GM19452 (cell line): ENCODE measurements around the gene TTC7B.

Experiments used
- ATAC-seq: cut with Tn5 transposase; IDR thresholded peaks from one replicate; pipeline ENCODE4 v1.9.1; 2021; ENCODE audit not compliant: unreplicated experiment

Gene TTC7B

DNA sequence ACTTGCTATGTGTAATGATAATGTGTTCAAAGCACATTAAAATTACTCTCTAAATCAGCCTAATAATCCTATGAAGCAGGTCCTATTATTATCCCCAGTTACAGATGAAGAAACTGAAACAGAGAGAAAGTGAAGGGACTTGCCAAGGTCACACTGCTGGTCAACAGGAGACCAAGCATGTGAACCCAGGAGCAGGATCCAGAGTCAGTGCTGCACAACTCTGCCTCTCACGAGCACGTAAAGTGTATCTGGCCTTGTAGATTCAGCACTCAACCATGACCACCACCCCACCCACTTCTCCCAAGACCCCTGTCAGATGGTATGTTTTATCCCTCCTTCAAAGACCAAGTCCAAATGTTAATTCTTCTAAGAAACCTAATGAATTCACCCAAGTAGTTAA lies 100.7 kb downstream of the TTC7B start:
- ATAC-seq = no peak

DNA sequence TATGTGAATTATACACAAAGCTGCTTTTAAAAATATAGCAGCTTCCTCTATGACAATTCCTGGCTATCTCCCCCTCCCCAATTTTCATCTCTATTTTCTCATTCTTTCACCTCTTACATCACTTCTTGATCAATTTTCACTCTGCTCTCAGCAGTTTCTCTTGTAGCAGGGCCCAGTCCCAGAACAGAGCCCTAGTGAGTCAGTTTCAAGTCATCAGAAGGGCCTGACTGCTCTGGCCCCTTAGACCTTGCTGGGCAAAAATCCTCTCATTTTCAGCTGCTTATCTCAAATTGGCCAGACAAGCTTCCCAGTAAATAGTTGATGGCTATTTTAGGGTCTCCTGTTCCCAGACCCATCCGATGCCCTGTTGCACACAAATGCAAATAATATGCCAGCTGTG lies 101.4 kb downstream of the TTC7B start:
- no peak for ATAC-seq

DNA sequence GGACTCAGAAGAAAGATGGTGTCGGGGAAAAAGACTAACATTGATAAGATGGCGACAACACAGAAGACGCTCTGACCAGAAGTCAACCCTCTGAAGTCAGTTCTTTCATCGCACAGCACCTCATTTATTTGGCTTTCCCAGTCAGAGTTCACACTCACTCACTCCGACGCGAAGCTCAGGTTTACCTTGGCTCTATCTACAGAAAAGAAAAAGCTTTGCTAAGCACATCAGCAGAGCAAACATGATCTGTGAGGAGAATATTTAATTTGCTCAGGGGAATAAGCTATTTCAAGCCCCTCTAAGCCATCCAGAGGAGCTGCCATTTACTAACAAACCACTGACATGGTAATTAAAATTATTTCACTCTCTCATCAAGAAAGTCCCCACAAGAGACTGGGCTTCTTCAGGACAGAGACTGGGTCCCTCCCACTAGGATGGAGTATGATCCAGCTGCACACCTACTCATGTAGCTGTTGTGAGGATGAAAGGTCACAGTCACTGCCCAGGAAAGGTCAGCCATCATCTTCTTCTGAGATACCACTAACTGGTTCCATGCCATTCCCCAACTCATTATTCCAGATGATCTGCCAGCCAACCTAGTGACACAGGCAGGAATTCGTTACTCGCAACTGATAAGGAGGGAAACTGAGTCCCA lies 111.4 kb downstream of the TTC7B start:
- no peak for ATAC-seq

DNA sequence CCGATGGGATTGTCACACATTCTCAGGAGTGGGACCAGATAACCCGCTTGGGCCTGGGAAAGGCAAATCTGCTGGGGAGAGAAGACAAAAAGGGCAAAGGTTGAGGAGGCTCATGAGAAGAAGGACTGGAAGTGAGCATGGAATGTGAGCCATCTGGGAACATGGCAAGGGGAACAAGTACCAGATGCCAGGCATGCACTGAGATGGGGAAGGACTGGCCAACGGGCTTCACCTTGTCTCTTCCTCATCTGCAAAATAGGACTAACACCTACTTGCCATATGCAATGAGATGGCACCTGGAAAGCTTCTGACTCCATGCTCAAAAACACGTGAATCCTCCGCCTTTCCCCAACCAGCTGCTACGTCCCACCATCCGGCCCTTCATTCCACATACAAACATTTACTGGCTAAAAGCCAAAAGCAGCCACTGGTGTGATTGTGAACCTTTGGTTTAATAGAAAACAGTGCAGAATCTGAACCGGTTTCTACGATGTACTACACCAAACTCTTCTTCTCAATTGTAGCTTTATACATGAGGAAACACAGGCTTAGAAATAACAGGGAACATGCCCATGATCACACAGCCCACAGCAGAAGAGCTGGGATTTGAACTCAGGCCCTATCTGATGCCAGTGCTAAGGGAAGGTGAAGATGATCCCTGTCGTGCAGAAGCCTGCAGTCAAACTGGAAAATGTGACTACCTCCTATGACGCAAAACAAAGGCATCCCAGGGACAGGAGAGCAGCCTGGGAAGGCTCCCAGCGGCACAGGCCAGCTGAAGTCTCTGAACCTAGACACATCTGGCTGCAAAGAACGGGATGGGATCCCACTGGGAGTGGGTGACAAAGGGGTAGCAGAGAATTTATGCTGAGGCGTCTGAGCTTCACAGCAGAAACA lies 112.1 kb downstream of the TTC7B start:
- no peak for ATAC-seq

DNA sequence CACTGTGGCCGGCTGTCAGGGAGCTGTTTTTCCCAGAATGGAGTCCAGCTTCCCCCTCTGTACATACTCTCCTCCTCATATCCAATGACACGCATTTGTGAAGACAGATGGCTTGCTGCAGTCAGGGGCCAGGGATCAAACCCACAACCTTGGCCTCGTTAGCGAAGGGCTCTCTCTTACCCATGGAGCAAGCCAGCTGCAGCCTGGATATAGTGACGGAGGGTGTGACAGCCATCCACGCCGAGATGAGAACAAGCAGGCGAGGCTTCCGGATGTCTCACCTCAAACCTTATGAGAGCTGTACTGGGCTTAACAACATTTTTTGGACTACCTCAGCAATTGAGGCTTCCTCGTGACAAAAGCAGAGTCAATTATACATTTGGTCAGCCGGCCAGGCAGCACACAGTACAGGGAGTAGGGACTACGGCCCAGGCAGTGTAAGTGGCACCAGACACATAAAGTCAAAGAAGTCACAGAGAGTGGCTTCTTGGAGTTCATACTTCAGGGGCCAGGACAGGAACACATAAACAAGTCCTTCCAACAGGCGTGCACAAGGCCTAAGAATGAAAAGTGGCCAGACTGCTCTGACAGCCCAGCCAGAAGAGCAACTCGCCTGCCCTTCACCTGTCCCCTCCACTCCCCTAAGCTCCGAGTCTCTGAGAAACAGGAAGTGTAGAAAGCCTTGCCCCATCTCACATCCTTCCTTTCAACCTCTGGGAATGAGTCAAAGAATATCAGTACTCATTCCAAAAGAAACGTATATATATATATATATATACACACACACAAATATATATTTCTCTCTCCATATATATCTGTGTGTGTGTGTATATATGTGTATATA lies 115.1 kb downstream of the TTC7B start:
- no peak for ATAC-seq

DNA sequence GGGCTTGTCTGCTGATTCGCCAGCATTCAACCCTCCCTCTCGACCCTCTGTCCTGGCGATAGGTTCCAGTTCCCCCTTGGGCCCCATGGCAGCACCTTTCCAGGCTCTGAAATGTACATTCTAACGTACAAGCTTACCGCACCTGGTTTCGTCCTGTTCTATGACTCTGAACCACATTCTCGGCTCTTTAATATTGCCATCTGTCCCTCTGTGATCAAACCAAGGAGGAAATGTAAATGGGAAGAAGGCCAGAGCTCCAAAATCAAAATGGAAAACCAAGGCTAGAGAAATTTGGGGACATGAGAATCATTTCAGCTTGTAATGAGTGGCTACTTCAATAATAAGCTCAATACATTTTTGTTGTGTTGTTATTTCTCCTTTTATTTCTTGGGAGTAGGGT lies 117.2 kb downstream of the TTC7B start:
- ATAC-seq = no peak

DNA sequence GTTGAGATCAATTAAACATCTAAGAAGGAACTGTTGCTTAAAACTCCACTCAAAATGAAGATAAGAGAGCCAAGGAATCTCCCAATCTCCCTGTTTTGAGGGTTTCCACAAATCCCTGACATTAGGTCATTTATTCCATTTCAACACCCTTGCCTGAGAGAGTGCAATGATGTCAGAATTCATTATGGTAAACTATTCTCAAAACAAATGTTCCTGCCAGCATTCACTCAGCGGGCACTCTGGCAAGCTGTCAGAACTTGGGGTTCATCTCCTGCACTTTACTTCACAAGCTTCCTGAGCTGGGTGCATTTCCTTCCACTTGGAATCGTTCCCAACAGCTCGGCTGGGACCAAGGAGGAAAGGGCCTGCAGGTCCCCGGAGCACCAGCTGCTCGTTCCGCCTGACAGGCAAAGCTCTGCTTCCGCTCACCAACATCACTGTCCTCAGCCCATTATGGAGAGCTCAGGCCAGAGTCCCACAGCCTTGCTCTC lies 117.8 kb downstream of the TTC7B start:
- no peak for ATAC-seq

DNA sequence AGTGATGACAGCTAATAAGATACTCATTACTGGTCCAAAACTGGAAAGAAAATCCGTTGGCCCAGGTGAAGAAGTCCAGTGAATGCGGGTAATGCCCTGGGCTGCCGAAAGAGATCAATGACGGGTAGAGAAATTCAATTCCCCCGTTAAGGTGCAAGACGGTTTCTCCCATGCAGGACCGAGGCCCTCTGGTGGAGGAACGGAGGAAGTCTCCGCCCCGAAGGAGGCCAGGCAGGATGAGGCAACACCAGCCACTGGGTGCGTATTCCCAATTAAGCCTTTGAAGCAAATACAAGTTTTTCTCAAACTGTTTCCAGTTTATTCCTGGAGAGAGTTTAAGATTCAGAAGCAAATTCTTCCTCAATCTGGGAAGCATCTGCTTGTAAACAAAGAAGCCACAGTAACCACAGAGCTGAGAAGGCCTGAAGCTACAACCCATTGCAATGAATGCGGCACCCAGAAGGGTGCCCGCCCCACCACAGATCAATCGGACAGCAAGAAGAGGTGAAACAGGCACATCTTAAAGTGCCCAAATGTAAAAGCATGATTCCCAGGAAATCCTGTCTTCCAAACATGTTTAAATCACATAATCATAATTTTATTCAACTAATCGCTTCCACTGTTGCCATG lies 118.5 kb downstream of the TTC7B start:
- peak; percentile 83 for ATAC-seq

DNA sequence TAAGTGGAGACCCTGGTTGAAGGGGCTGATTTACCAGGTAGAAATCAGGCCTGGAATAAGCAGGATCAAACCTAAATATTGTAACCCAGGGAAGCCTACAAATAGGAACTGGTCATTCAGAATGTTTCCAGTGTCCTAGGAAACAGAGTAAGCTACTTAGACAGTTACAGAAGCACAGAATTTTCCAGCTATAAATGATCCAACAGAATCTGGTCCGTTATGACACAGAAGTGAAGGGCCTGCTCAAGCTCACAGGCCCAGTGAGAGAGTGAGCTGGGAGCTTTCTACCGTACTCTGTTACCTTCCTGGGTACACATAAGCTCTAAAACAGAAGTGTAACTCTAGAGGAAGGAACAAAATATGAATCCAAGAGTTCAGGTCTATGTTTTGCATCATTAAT lies 119.1 kb downstream of the TTC7B start:
- no peak for ATAC-seq

DNA sequence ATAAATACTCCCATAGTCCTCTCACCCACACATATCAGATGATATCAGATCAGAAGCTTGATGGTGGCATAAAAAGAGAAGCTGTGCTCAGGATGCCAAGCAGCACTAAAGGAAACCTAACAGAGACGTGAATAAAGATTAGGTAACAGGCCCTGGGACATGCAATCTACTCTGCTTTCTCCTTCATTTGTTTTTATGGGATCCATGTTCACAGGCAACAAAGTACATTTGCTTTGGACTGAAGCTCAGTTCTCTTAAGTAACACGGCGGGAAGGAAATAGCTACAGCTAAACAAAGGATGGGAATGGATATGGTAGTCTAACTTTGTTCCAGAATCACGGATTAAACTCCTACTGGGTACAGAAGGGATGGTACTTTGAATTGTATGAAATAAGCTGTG lies 119.5 kb downstream of the TTC7B start:
- no peak for ATAC-seq

DNA sequence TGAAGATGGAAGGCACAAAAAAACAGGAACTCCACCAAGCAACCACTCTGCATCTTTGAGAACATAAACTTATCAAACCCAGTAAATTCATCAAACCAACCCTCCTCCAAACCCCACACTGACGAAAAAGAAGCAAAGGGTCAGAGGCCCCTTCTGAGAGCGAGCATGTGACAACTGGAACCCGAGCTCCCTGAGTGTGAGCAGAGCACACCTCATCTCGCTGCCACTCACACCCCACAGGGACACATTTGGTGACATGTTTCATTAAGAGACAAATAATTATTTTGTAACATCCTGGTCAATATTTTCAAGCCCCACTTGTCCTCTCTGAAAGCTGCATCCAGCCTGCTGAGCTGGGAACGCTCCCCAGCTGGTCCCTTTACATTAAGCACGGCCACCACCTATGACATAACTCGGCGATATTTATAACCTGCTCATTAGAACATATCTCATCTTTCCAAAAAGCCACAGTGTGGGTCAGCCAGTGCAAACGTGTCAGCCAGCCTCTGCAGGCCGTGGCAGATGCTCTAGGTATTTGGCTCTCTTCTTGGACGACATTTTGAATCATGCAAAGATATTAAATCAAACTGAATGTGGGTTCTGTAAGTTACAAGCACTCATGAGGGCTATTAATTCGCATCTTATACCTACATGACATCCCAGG lies 120.1 kb downstream of the TTC7B start:
- ATAC-seq = no peak

DNA sequence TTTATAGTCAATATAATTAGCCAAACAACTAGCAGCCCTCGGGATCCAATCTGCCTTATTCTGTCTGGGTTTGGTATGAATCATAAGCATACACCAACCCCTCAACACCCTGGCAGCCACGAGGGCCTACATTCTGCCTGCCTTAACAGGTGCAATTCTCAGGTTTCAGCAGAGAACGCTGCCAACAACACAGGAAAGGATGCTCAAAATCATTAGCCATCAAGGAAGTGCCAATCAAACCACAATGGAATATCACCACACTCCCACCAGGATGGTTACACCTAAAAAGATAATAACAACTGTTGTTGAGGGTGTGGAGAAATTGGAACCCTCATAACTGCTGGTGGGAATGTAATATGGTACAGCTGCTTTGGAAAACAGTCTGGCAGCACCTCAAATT lies 122.8 kb downstream of the TTC7B start:
- ATAC-seq = no peak

DNA sequence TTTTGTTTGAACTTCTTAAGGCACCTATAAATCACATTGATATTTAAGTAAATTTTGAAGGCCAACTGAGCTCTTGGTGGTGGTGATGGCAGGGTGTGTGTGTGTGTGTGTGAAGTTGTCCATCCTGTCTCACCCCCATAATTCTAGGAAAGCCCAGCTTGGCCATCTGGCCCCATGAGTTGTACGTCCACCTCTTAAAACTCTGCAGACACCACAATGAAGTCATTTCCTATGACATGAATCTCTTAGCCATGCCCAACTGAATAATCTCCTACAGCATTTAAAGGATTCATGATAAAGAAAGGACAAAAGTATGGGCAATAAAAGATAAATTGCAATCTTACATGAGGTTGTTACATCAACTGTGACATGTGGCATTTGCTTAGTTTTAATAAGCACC lies 123.4 kb downstream of the TTC7B start:
- ATAC-seq = no peak

DNA sequence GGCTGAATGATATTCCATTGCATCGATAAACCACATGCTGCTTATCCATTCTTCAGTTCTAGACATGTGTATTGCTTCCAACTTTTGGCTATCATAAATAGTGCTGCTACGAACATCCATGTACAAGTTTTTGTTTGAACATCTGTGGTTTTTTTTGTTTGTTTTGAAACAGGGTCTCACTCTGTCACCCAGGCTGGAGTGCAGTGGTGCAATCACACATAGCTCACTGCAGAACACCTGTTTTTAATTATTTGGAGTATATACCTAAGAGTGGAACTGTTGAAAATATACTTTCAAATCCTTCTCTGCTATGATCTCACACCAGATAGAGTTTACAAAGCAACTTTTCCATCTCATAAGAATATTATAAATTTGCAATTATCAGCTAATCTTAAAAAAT lies 124.2 kb downstream of the TTC7B start:
- no peak for ATAC-seq

DNA sequence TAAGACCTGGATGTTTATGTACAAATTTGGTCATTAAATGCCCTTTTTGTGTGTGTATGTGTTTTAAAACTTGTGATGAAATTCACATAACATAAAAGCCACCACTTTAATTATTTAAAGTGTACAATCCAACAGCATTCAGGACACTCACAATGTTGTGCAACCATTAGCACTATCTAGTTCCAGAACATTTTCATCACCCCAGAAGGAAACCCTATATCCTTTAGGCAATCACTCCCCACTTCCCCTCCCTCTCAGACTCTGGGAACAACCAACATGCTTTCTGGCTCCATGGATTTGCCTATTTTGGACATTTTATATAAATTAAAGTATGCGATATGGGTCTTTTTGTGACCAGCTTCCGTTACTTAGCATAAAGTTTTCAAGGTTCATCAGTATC lies 124.6 kb downstream of the TTC7B start:
- ATAC-seq = no peak

DNA sequence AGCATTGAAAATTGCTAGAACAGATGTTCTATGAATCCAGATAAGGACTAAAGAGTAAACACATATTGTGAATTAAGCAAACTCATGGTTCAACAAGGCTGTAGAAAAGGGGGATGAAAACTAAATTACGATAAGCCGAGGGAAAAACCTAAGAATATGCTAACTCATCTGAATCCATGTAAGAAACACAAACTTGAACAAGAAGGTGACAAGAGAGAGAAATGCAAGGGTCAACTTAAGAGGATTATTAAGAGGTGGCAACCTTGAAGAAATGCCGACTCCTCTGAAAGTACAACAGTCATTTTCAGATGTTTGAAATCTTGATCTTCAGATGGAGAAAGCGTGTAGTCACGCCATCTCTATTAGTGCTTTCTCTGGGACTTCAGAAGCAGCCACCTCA lies 128.6 kb downstream of the TTC7B start:
- no peak for ATAC-seq

DNA sequence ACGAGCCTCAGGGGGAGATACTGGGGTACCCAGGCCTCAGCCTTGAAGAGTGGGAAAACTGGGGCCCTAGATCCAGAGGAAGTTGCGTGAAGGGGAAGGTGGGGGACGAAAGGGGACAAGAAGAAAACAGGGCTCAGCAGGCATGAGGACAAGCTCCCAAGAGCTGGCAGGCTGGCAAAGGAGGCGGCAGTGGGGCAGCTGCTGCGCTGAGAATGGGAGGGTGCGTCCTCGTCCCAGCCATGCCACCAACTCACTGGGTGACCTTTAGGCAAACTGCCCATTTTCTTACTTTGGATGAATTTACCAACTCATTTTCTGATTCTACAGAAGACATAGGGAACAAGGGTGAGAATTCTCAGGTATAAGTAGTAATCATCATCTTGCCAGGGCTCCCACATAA lies 133.6 kb downstream of the TTC7B start:
- ATAC-seq = no peak

DNA sequence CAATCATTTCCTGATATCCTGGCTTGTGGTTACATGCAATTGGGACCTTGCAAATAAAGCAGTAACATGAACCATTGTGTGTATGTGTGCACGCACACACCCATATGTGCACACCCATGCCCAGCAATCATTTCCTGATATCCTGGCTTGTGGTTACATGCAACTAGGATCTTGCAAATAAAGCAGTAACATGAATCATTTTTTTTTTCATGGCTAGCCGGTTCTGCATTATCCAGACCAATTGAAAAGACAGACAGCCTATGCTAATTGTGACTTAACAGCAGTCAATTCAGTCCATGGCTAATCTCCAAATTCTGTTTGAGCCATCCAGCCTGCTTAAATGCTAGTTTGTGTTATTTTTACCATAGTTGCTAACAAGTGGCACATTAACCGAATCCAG lies 134.3 kb downstream of the TTC7B start:
- no peak for ATAC-seq

DNA sequence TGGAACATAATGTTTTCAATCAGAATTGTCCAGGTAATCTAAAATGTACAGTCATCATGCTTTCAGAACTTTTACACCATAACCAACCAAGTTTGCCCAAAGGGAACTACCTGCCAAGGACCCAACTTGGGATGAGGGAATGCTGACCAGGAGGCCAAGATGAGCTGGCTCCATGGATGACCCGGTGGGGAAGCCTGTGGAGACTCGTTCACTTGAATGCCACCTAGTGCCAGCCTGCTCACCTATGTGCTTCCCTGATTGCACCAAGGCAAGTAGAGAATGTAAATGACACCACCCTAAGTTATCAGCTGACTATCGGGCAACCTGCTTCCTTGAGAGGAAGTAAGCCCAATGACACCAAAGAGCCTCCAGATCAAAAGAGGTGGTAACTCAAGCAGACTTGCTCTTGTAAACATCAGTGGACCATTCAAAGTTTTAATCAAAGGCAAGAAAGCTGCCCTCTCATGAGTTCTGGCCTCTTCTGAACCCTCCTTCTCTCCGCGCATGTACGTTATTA lies 137.3 kb downstream of the TTC7B start:
- ATAC-seq = no peak

DNA sequence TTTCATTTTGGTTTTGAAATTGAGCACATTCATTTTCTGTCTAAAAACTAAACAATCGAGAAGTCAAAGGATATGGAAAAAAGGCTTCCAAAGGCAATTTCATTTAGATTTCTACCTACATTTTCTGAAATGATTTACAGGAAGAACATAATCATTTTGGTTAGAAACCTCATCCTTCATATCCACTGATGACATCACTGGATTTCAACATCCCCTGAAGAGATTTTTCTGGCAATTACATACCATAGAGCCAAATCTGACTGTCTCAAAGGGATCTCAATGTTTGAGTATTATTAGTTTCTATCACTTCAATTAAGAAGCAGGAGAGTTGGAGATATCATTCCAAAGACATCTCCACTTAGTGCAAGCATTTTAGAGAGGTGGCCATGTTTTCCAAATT lies 137.8 kb downstream of the TTC7B start:
- ATAC-seq = no peak
